Activated CD4-positive, alpha-beta T cell treated with anti-CD3 and anti-CD28 coated beads, Interleukin-2, amount 10 ng/mL, durations not matched to agents 24 days and 14 days (primary cell): ENCODE data around the gene FOLR1. TPM values are rescaled to one million over a fixed set of nuclear protein-coding genes. Genes with fewer than 3 reads are reported as not detected.

Experiments used
- total RNA-seq: library from RNA; stranded (reverse); gene quantifications from 2 replicates; pipeline ENCODE4 v1.2.3, GENCODE V29; 2022

The FOLR1 gene
- total RNA-seq, 1 donor from 2014 or later = not detected

Other genes with a start within 250 kb of the FOLR1 start
- gene IL18BP, start 193.2 kb upstream of the FOLR1 start, total RNA-seq = 15.0 and 19.9 TPM in 2 replicates
- gene NUMA1, start 111.6 kb upstream of the FOLR1 start, total RNA-seq = 138 and 149 TPM in 2 replicates
- 7.0 and 7.1 TPM in 2 replicates for gene LRRC51, start 111.3 kb upstream of the FOLR1 start, total RNA-seq
- gene LAMTOR1, start 88.8 kb upstream of the FOLR1 start, total RNA-seq = 78.6 and 81.4 TPM in 2 replicates
- gene TOMT, start 86.2 kb upstream of the FOLR1 start, total RNA-seq = not detected in 2 replicates
- gene ANAPC15, start 79.4 kb upstream of the FOLR1 start, total RNA-seq = 52.1 and 54.9 TPM in 2 replicates
- not detected in 2 replicates for gene FOLR3, start 56.4 kb upstream of the FOLR1 start, total RNA-seq
- gene FOLR2, start 24.7 kb downstream of the FOLR1 start, total RNA-seq = not detected in 2 replicates
- 123 and 144 TPM in 2 replicates for gene INPPL1, start 32.6 kb downstream of the FOLR1 start, total RNA-seq
- gene PHOX2A, start 52.0 kb downstream of the FOLR1 start, total RNA-seq = not detected in 2 replicates
- gene CLPB, start 242.4 kb downstream of the FOLR1 start, total RNA-seq = 39.9 and 42.0 TPM in 2 replicates